Measurements from ENCODE around the gene MAP4K2. TPM values are rescaled to one million over a fixed set of nuclear protein-coding genes. Genes with fewer than 3 reads are reported as not detected.

Gene MAP4K2
- total and polyA plus RNA-seq, 2 of the 8 experiments (the other 6 are each of a cell fraction or from before 2014, with no cell fraction given), result 20.1 to 20.7 TPM

- TF ChIP-seq CTCF (IDR thresholded peaks at IDR 0.05; ENCODE audit: control extremely low read depth in 1 of 3, insufficient read depth in 1 of 3, low read depth in 1 of 3, low read length in 3 of 3) (no peak), ATF3 (IDR thresholded peaks at IDR 0.05; ENCODE audit: insufficient read depth, low read depth, low read length) (no peak), EGR1 (IDR thresholded peaks at IDR 0.05; ENCODE audit: borderline replicate concordance, low read depth, low read length) (no peak), POLR2A (IDR thresholded peaks at IDR 0.05; ENCODE audit: control extremely low read depth in 1 of 2, low read depth in 2 of 2, low read length in 2 of 2) (no peak)
Observed at GRCh38 chr11:64833509-64833908, 30.5 kb upstream of the MAP4K2 start (continued).

Measured in H1 (cell line).